SU-DHL-6 (cell line): ENCODE measurements around the gene PRDM16.

Experiments used
- CTCF ChIP-seq: fragments of 200-600 bp; sonication (generic); IDR thresholded peaks from one replicate; pipeline ENCODE4 v1.5.1; 2017; ENCODE audit warnings: antibody characterized with exemption, mild to moderate bottlenecking, low read length, moderate library complexity; ENCODE audit not compliant: insufficient read depth, poor library complexity, severe bottlenecking
- EZH2phosphoT487 ChIP-seq: fragments of 200-600 bp; sonication (generic), shearing (Covaris generic); conservative IDR thresholded peaks from 2 replicates; pipeline ENCODE4 v1.6.1; 2018; ENCODE audit warnings: mild to moderate bottlenecking, antibody characterized with exemption, low read length, moderate library complexity, mixed read lengths

DNA sequence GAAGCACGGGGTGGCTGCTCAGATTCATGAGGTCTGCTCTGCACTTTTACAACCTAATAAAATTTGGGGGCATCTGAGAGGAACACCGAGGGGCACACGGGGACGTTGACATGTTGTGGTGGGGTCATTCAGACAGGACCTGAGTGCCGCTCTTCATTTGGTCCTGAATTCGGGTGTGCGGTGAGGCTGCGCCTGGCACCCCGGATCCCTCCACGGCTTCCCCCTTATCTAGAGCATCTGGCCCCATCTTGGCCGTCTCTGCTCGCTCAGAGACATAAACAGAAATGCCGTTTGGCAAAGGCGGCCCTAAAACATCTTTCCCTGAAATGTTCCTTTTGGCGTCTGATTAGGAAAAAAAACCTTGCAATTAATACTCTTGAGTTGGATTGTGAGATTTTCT is 157.2 kb downstream of the PRDM16 start:
- TF ChIP-seq CTCF (no peak), EZH2phosphoT487 (no peak)
